H1 (cell line): ENCODE data around the gene RBP5. TPM values are rescaled to one million over a fixed set of nuclear protein-coding genes. Genes with fewer than 3 reads are reported as not detected.
A peak's percentile ranks its signal among the peaks of the same experiment; 100 is the strongest.

ENCODE experiments used
- CTCF ChIA-PET: fragments of 300-600 bp; sonication (Branson Sonifier 250); formaldehyde crosslinking; loops from one replicate; lab custom pipeline; 2021; ENCODE audit not compliant: partially characterized antibody; lab: Charles Lee
- POLR2A ChIA-PET: fragments of 300-600 bp; sonication (Branson Sonifier 250); formaldehyde crosslinking; loops from one replicate; lab custom pipeline; 2021; ENCODE audit warnings: inconsistent platforms; ENCODE audit not compliant: partially characterized antibody; lab: Charles Lee
- DNase-seq, 2 experiments: peaks; one replicate each; pipeline versions ENCODE4 v3.0.0 to v3.0.0-alpha.2; 2010 to 2022; ENCODE audit warnings: low spot score in 2 of 2, low read depth in 1 of 2, mixed read lengths in 1 of 2
- FAIRE-seq: peaks from 2 replicates; lab custom pipeline; 2011; peaks lifted over from hg19 to GRCh38; lab: Jason Lieb, UNC
- H2AFZ ChIP-seq: 2 replicates; pipeline ENCODE4 v1.8.1; 2012; ENCODE audit warnings: low read length, inconsistent platforms
- H2AK5ac ChIP-seq: 2 replicates; pipeline ENCODE4 v1.6.1; 2013; ENCODE audit warnings: low read depth, low read length
- H2BK120ac ChIP-seq: replicated peaks from 2 replicates; pipeline ENCODE3; 2013; ENCODE audit warnings: low read depth, low read length, inconsistent platforms
- H2BK12ac ChIP-seq: 2 replicates; pipeline ENCODE4 v1.6.1; 2013; ENCODE audit warnings: low read depth, low read length
- H2BK15ac ChIP-seq: 2 replicates; pipeline ENCODE4 v1.6.1; 2013; ENCODE audit warnings: low read length
- H2BK20ac ChIP-seq: 2 replicates; pipeline ENCODE4 v1.6.1; 2013; ENCODE audit warnings: low read length
- H2BK5ac ChIP-seq: 2 replicates; pipeline ENCODE4 v1.6.1; 2013; ENCODE audit warnings: low read depth, low read length
- H3K14ac ChIP-seq: 2 replicates; pipeline ENCODE4 v1.6.1; 2013; ENCODE audit warnings: inconsistent platforms; ENCODE audit not compliant: insufficient read length
- H3K18ac ChIP-seq: 2 replicates; pipeline ENCODE4 v1.6.1; 2013; ENCODE audit warnings: low read length; ENCODE audit errors: extremely low read depth
- H3K23ac ChIP-seq: 2 replicates; pipeline ENCODE4 v1.6.1; 2013; ENCODE audit warnings: inconsistent platforms; ENCODE audit not compliant: insufficient read length
- H3K23me2 ChIP-seq: 2 replicates; pipeline ENCODE4 v1.6.1; 2013; ENCODE audit warnings: low read depth, low read length
- H3K27ac ChIP-seq: 2 replicates; pipeline ENCODE4 v1.6.1; 2011; ENCODE audit warnings: low read depth, low read length, inconsistent platforms
- H3K27me3 ChIP-seq, 4 experiments: replicated peaks in 1 of 4; 1 replicate in 1 of 4; 2 replicates in 3 of 4; pipeline versions ENCODE4 v1.6.1 to v1.8.1; 2011 to 2013; ENCODE audit warnings: low read length in 3 of 4, mild to moderate bottlenecking in 3 of 4, inconsistent platforms in 2 of 4, mixed read lengths in 2 of 4, moderate library complexity in 1 of 4; ENCODE audit not compliant: control insufficient read depth in 3 of 4, insufficient read depth in 3 of 4; ENCODE audit errors: extremely low read depth in 1 of 4
- H3K36me3 ChIP-seq, 4 experiments: 2 replicates each; pipeline versions ENCODE4 v1.6.1 to v1.8.1; 2011 to 2013; ENCODE audit warnings: mild to moderate bottlenecking in 4 of 4, low read length in 3 of 4, moderate library complexity in 2 of 4, control low read depth in 1 of 4, inconsistent platforms in 1 of 4; ENCODE audit not compliant: insufficient read depth in 4 of 4, control insufficient read depth in 2 of 4
- H3K4ac ChIP-seq: replicated peaks from 2 replicates; pipeline ENCODE3; 2013; ENCODE audit warnings: low read length, low read depth, mixed read lengths, inconsistent platforms; ENCODE audit not compliant: insufficient read length
- H3K4me1 ChIP-seq, 4 experiments: replicated peaks in 1 of 4; 1 replicate in 1 of 4; 2 replicates in 3 of 4; pipeline versions ENCODE4 v1.6.1 to v1.8.1; 2011 to 2013; ENCODE audit warnings: low read length in 3 of 4, inconsistent platforms in 2 of 4, mixed read lengths in 1 of 4; ENCODE audit not compliant: insufficient read depth in 4 of 4, control insufficient read depth in 3 of 4
- H3K4me2 ChIP-seq, 2 experiments: 2 replicates each; pipeline versions ENCODE4 v1.6.1 to v1.8.1; 2011 to 2013; ENCODE audit warnings: low read depth in 2 of 2, low read length in 2 of 2, control low read depth in 1 of 2, inconsistent platforms in 1 of 2, mild to moderate bottlenecking in 1 of 2; ENCODE audit not compliant: insufficient read depth in 1 of 2
- H3K4me3 ChIP-seq, 4 experiments: fragments of 200-600, 300-600 bp in 1 of 4; sonication (generic), shearing (Covaris generic), sonication (Bioruptor Twin) in 1 of 4; 2 replicates each; pipeline versions ENCODE4 v1.5.1 to v1.8.1; 2011 to 2016; ENCODE audit warnings: low read length in 4 of 4, low read depth in 3 of 4, control low read depth in 2 of 4, inconsistent platforms in 2 of 4, mild to moderate bottlenecking in 2 of 4, mixed read lengths in 1 of 4, moderate library complexity in 1 of 4; ENCODE audit not compliant: insufficient read depth in 2 of 4; ENCODE audit errors: extremely low read depth in 1 of 4
- H3K56ac ChIP-seq: replicated peaks from 2 replicates; pipeline ENCODE3; 2013; ENCODE audit warnings: low read depth, mild to moderate bottlenecking, mixed read lengths, low read length, inconsistent platforms; ENCODE audit not compliant: insufficient read length
- H3K79me1 ChIP-seq: 2 replicates; pipeline ENCODE4 v1.6.1; 2013; ENCODE audit warnings: low read depth, low read length, control low read depth
- H3K79me2 ChIP-seq, 2 experiments: 2 replicates each; pipeline versions ENCODE4 v1.6.1 to v1.8.1; 2012 to 2013; ENCODE audit warnings: low read length in 2 of 2, mild to moderate bottlenecking in 2 of 2, inconsistent platforms in 1 of 2; ENCODE audit not compliant: insufficient read depth in 2 of 2, control insufficient read depth in 1 of 2
- H3K9ac ChIP-seq, 4 experiments: replicated peaks in 1 of 4; 1 replicate in 1 of 4; 2 replicates in 3 of 4; pipeline versions ENCODE4 v1.6.1 to v1.8.1; 2011 to 2013; ENCODE audit warnings: low read depth in 3 of 4, low read length in 3 of 4, control low read depth in 2 of 4, mild to moderate bottlenecking in 2 of 4, moderate library complexity in 2 of 4, inconsistent platforms in 1 of 4; ENCODE audit errors: extremely low read depth in 1 of 4
- H3K9me3 ChIP-seq, 2 experiments: 2 replicates each; pipeline versions ENCODE4 v1.6.1 to v1.8.1; 2012 to 2013; ENCODE audit warnings: mild to moderate bottlenecking in 2 of 2, moderate library complexity in 2 of 2, control low read depth in 1 of 2, inconsistent platforms in 1 of 2, low read depth in 1 of 2, low read length in 1 of 2, mixed read lengths in 1 of 2; ENCODE audit not compliant: insufficient read depth in 2 of 2
- H4K20me1 ChIP-seq, 2 experiments: replicated peaks in 1 of 2; 2 replicates each; pipeline versions ENCODE3 to v1.8.1; 2011 to 2013; ENCODE audit warnings: inconsistent platforms in 2 of 2, low read length in 2 of 2, mild to moderate bottlenecking in 1 of 2; ENCODE audit not compliant: insufficient read depth in 2 of 2, control insufficient read depth in 1 of 2
- H4K5ac ChIP-seq: 2 replicates; pipeline ENCODE4 v1.6.1; 2013; ENCODE audit warnings: low read length, low read depth, mixed read lengths, inconsistent platforms; ENCODE audit not compliant: insufficient read length
- H4K8ac ChIP-seq: 2 replicates; pipeline ENCODE4 v1.8.0; 2013; ENCODE audit warnings: mild to moderate bottlenecking, moderate library complexity, low read length, inconsistent platforms; ENCODE audit not compliant: insufficient read depth; ENCODE audit errors: extremely low read depth
- H4K91ac ChIP-seq: replicated peaks from 2 replicates; pipeline ENCODE3; 2013; ENCODE audit warnings: low read length, mixed read lengths, inconsistent platforms; ENCODE audit not compliant: insufficient read length
- WGBS, 2 experiments: shearing (Covaris generic) in 1 of 2; methylation state at CpG; one replicate each; pipeline versions ENCODE4 v1.1.6 to v1.1.7; 2013 to 2015; ENCODE audit warnings: low lambda C conversion rate in 2 of 2, mixed read lengths in 2 of 2, inconsistent platforms in 1 of 2, low coverage in 1 of 2, missing lambda C conversion rate in 1 of 2; ENCODE audit not compliant: insufficient replicate concordance in 2 of 2, insufficient coverage in 1 of 2, insufficient read length in 1 of 2; ENCODE audit errors: extremely low coverage in 1 of 2, missing lambda C conversion rate in 1 of 2; 5-methylcytosine and 5-hydroxymethylcytosine counted together
- polyA plus RNA-seq, 7 experiments: library from polyadenylated mRNA; depleted of rRNA in 3 of 7; stranded (reverse) in 5 of 7; unstranded in 2 of 7; fragments of >200 nt in 5 of 7; fragments of 200-250 nt in 2 of 7; gene quantifications; 1 replicate in 5 of 7; 2 replicates in 1 of 7; 4 replicates in 1 of 7; pipeline versions ENCODE4 v1.2.1 to v1.2.3, GENCODE V29; 2011 to 2013; ENCODE audit warnings: missing spikeins in 2 of 7, mixed read lengths in 2 of 7
- total RNA-seq: library from RNA; stranded (reverse); fragmentation: NEBNext Ultra II Directional; extraction: Animal tissue kit (Norgen Biotek cat#: 25700); gene quantifications from 2 replicates; pipeline ENCODE4 v1.2.1, GENCODE V29; 2021

RBP5 gene
- total and polyA plus RNA-seq, 2 of the 8 experiments (the other 6 are each of a cell fraction or from before 2014, with no cell fraction given): 1.2 to 1.9 TPM

DNA sequence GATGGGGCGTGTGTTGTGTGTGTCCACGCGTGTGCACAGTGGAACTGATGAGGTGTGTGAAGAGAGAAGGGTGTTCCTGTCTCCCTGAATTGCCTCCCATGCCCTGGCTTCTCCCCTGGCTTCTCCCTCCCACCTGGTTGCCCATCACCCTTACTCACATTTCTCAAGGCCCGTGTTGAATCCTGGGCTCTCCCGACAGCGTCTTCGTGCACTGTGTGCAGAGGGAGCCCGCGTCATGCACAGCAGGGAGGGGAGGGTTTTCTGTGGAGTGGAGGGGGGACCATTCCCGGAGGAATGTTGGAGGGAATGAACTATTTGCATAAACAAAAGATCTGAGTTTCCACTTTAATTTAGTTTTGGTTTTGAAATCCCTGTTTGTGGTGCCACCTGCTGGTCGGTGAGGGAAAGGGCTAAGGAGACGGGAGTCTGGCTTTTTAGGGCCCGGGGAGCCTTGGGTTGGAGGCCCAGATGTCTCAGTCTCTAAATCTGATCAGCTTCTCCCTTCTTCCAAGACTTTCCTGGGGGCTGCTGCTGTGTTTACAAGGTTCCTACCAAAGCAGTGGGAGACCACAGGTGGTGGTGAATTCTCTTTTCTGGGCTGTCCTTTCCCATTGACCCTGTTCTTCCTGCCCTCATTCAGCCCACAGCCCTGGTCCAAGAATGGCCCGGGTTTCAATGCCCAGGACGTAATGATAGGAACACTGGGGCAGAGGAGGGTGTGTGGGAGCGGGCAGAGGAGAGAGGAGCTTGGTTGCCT is 36.3 kb downstream of the RBP5 start, which contains the start of gene C1R:
C1R (minus strand) TSS at position 217 of the 757 bp plus-strand sequence; CDS start at position 160, 57 bp downstream.
- CTCF ChIA-PET: interaction anchor here (0.6 to 4.0 kb wide), 18 partner anchors 9 to 129 kb away, joined by 3 to 34 read pairs (median 3); partner anchors contain the start of genes C1RL and LPCAT3
- Histone ChIP-seq H3K4me3 (peak within 1 kb of the TSS in 2 of 4 experiments; percentile 25 to 49; a peak in 2 of 8 replicates), H2BK120ac (no peak within 1 kb of the TSS), H3K23ac (no peak within 1 kb of the TSS), H2BK20ac (peak within 1 kb of the TSS; percentile 75), H3K36me3 (no peaks in the 10 kb centered on the region), H3K79me2 (no peaks in the 10 kb centered on the region), H3K79me1 (no peaks in the 10 kb centered on the region), H2AFZ (peak within 1 kb of the TSS; percentile 87), H2BK12ac (peak within 1 kb of the TSS; percentile 99), H3K4me2 (peak within 1 kb of the TSS; percentile 58 to 84), H3K4me1 (peaks cover 7 to 21% (median 16%) of the 10 kb centered on the region in 4 experiments), H4K5ac (no peak within 1 kb of the TSS), H2AK5ac (0 out of 2 replicates have a peak within 1 kb of the TSS, but pooled peaks have one; percentile 65), H2BK15ac (peak within 1 kb of the TSS; percentile 76; the same call in 1 of the 2 replicates), H3K18ac (peak within 1 kb of the TSS; percentile 84; the same call in 1 of the 2 replicates), H4K20me1 (peaks cover 0 to 1% of the 10 kb centered on the region in 2 experiments), H3K14ac (no peak within 1 kb of the TSS), H2BK5ac (peak within 1 kb of the TSS; percentile 84; the same call in 1 of the 2 replicates), H4K91ac (peak within 1 kb of the TSS; percentile 75), H3K27ac (no peak within 1 kb of the TSS), H3K4ac (peak within 1 kb of the TSS; percentile 61), H3K23me2 (peaks cover 1% of the 10 kb centered on the region; the same call in 1 of the 2 replicates), H3K9ac (no peak within 1 kb of the TSS; a peak in 1 of 7 replicates), H3K9me3 (no peaks in the 10 kb centered on the region), H4K8ac (peak within 1 kb of the TSS; percentile 66), H3K56ac (no peak within 1 kb of the TSS), H3K27me3 (no peaks in the 10 kb centered on the region; a peak in 1 of 7 replicates)
- FAIRE-seq: peak; percentile 88
- peak in 1 of 2 experiments; percentile 85 for DNase-seq
- WGBS, 2 experiments: 47% methylated on average over 16 of the region's 16 CpGs; no CpG with 5 or more reads in 1 of the 2 experiments
- POLR2A ChIA-PET: interaction anchor here (1.0 to 5.6 kb wide), 5 partner anchors 10 to 148 kb away, joined by 3 to 42 read pairs (median 12); partner anchors contain the start of genes C12orf57, C1RL, LPCAT3 and RNU7-1
